ENCODE results near the gene DUSP28.

DNA sequence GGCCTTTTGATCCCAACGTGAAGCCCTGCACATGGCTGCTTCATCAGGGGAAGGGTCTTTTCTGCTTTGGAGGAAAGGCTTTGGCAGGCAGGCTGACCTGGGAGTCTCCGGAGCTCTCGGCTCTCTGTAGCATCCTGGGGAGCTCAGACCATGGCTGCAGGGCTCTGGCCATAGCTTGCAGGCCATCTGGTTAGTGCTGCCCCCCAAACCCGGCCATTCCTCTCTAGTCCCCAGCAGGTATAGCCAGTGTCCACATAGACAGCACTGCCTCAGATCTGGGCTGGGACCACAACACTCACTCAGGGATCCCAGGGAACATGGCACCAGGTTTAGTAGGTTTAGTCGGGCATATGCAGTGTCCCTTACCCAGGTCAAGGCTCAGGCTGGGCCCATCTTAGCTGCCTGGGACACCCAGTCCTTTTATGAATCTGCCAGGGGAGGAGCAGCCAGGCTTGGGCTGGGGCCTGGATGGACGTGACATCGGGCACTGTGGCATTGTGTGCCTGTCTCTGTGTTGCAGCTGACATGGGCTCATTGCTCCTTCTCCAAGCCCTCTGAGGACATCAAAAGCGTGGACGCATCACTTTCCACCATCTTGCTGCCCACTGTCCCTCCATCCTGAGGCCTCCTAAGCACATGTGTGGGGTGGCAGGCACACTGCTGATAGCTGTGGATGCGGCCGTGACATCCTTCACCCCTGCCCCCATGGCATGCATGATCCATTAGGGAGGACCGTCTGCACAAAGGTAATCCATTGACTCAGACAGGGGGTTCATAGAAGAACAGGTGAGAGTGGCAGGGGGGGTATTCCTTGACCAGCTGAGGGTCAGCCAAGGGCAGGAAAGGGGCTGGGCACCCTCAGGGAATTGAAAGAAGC is 45.9 kb downstream of the DUSP28 start:
- TF ChIP-seq POLR2A (IDR thresholded peaks at IDR 0.05; ENCODE audit: low read depth, low read length) (no peak), POLR2AphosphoS5 (IDR thresholded peaks at IDR 0.05; ENCODE audit: low read depth, low read length) (no peak)

Data from GM12891 (cell line).